Fibroblast of lung (primary cell): Measurements from ENCODE around the gene ZFC3H1. TPM values are rescaled to one million over a fixed set of nuclear protein-coding genes. Genes with fewer than 3 reads are reported as not detected.

ENCODE experiments used
- DNase-seq, 2 donors: peaks; one replicate each; pipeline versions ENCODE4 v3.0.0 to v3.0.0-alpha.2; 2010; ENCODE audit warnings: low read depth in 2 of 2
- H2AFZ ChIP-seq: 2 replicates; pipeline ENCODE4 v1.5.1; 2012; ENCODE audit warnings: low read length, control low read depth, inconsistent platforms
- H3K27ac ChIP-seq: 2 replicates; pipeline ENCODE4 v1.5.1; 2011; ENCODE audit warnings: low read length, control low read depth; ENCODE audit not compliant: insufficient read depth
- H3K27me3 ChIP-seq: 2 replicates; pipeline ENCODE4 v1.5.1; 2011; ENCODE audit warnings: mild to moderate bottlenecking, low read length; ENCODE audit not compliant: control insufficient read depth, insufficient read depth
- H3K36me3 ChIP-seq: 2 replicates; pipeline ENCODE4 v1.5.1; 2011; ENCODE audit warnings: low read length; ENCODE audit not compliant: control insufficient read depth, insufficient read depth
- H3K4me1 ChIP-seq: 2 replicates; pipeline ENCODE4 v1.5.1; 2011; ENCODE audit warnings: low read length; ENCODE audit not compliant: control insufficient read depth, insufficient read depth; ENCODE audit errors: extremely low read depth
- H3K4me2 ChIP-seq: 2 replicates; pipeline ENCODE4 v1.5.1; 2011; ENCODE audit warnings: low read length, control low read depth; ENCODE audit not compliant: insufficient read depth; ENCODE audit errors: extremely low read depth
- H3K4me3 ChIP-seq, 4 experiments: fragments of 200-600 bp in 1 of 4; sonication (generic) in 1 of 4; replicated peaks in 1 of 4; 2 replicates each; pipeline ENCODE4 v1.5.1; 2011 to 2016; ENCODE audit warnings: low read length in 4 of 4, low read depth in 3 of 4, mild to moderate bottlenecking in 3 of 4, control low read depth in 2 of 4, inconsistent platforms in 1 of 4, mixed read lengths in 1 of 4; ENCODE audit not compliant: insufficient read depth in 1 of 4; ENCODE audit errors: control extremely low read depth in 1 of 4
- H3K79me2 ChIP-seq: 2 replicates; pipeline ENCODE4 v1.5.1; 2012; ENCODE audit warnings: mild to moderate bottlenecking, low read length, inconsistent platforms; ENCODE audit not compliant: control insufficient read depth, insufficient read depth
- H3K9ac ChIP-seq: 2 replicates; pipeline ENCODE4 v1.5.1; 2011; ENCODE audit warnings: mild to moderate bottlenecking, low read length, control low read depth; ENCODE audit not compliant: insufficient read depth
- H3K9me3 ChIP-seq: 2 replicates; pipeline ENCODE4 v1.5.1; 2012; ENCODE audit warnings: low read depth, low read length; ENCODE audit not compliant: control insufficient read depth, insufficient read depth
- H4K20me1 ChIP-seq: 2 replicates; pipeline ENCODE4 v1.5.1; 2011; ENCODE audit warnings: low read length; ENCODE audit not compliant: control insufficient read depth, insufficient read depth; ENCODE audit errors: extremely low read depth
- EZH2 ChIP-seq: IDR thresholded peaks from 2 replicates; pipeline ENCODE4 v1.5.1; 2012; ENCODE audit warnings: low read length, control low read depth, mild to moderate bottlenecking; ENCODE audit errors: missing control alignments
- polyA plus RNA-seq, 2 donors: library from polyadenylated mRNA; depleted of rRNA in 1 of 2; stranded (reverse) in 1 of 2; unstranded in 1 of 2; fragments of >200 nt; gene quantifications; 2 replicates each; pipeline ENCODE4 v1.2.1, GENCODE V29; 2011 to 2012; ENCODE audit warnings: missing spikeins in 1 of 2
- total RNA-seq: library from RNA; depleted of rRNA; stranded (reverse); fragments of >200 nt; gene quantifications from 2 replicates; pipeline ENCODE4 v1.2.1, GENCODE V29; 2014
- TF ChIP-seq, protein P1 (sequence below), 2 donors: IDR thresholded peaks in 1 of 2; conservative IDR thresholded peaks in 1 of 2; 1 replicate in 1 of 2; 2 replicates in 1 of 2; pipeline ENCODE4 v1.5.1; 2011 to 2012; ENCODE audit warnings: low read length in 2 of 2, control low read depth in 1 of 2, inconsistent platforms in 1 of 2, low read depth in 1 of 2, mild to moderate bottlenecking in 1 of 2

The ZFC3H1 gene
- total and polyA plus RNA-seq, 2 donors (not counting 1 experiment from before 2014, with no cell fraction given): 30.7 to 33.1 TPM

DNA sequence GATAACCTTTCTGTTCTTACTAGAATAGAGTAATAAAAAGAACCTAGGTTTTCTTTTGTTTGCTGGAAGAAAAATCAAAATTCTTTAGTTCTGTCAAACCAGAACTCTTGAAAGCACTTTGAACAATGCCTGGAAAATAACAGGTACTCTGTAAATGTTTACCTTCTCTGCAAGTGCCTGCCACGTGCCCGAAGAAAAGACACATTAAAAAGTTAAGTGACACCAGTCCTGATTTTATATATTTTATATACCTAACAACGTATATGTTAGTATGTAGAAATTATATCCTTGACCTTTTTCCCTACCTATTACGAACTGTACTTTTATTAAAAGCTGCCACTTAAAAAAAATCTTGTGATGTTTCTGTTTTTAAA, 1.4 kb upstream of the ZFC3H1 start:
- no peaks in the 10 kb centered on the region for H3K9me3 ChIP-seq
- peaks cover 43% of the 10 kb centered on the region for H3K79me2 ChIP-seq
- no peak overlapping the region for H3K9ac ChIP-seq
- H3K4me2 ChIP-seq: peak overlapping the region; percentile 86
- H3K27ac ChIP-seq: peak overlapping the region; percentile 96
- no peak overlapping the region for H2AFZ ChIP-seq
- TF ChIP-seq EZH2: no peak
- TF ChIP-seq, protein P1, sequence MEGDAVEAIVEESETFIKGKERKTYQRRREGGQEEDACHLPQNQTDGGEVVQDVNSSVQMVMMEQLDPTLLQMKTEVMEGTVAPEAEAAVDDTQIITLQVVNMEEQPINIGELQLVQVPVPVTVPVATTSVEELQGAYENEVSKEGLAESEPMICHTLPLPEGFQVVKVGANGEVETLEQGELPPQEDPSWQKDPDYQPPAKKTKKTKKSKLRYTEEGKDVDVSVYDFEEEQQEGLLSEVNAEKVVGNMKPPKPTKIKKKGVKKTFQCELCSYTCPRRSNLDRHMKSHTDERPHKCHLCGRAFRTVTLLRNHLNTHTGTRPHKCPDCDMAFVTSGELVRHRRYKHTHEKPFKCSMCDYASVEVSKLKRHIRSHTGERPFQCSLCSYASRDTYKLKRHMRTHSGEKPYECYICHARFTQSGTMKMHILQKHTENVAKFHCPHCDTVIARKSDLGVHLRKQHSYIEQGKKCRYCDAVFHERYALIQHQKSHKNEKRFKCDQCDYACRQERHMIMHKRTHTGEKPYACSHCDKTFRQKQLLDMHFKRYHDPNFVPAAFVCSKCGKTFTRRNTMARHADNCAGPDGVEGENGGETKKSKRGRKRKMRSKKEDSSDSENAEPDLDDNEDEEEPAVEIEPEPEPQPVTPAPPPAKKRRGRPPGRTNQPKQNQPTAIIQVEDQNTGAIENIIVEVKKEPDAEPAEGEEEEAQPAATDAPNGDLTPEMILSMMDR (conservative IDR thresholded peaks at IDR 0.05 in 1 of 2, IDR thresholded peaks at IDR 0.05 in 1 of 2; ENCODE audit: low read depth in 1 of 2, low read length in 2 of 2): no peak
- no peak for DNase-seq
- H3K4me3 ChIP-seq: peak overlapping the region; percentile 85 to 99 (median 92)
- no peaks in the 10 kb centered on the region for H4K20me1 ChIP-seq
- H3K4me1 ChIP-seq: no peaks in the 10 kb centered on the region
- no peaks in the 10 kb centered on the region for H3K27me3 ChIP-seq
- no peaks in the 10 kb centered on the region for H3K36me3 ChIP-seq

DNA sequence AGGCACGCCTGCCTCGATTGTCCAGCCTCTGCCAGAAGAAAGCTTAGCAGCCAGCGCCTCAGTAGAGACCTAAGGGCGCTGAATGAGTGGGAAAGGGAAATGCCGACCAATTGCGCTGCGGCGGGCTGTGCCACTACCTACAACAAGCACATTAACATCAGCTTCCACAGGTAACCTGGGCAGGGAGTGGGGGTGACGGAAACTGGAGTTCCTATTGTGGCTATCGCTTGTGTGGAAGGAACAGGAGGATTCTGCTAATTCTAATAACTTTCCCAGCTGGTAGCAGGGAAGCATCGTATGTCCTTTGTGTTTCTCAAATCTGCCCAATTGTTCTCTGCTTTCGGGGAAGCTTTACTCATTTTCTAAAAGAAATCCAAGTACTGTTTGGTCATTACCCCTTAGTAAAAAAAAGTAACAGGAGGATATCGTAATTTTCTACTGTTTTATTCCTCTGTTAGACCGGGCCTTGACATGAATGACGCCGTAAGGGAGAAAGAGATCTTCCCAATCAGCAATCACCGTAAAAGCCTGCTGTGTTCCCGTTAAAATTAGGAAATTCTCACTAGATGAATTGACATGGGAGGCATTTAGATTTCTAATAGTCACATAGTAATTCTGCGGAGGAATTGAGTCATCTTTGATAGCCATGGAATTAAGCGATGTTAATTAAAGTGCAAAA, 902 bp upstream of the ZFC3H1 start:
- peak; percentile 20 to 31 for DNase-seq
- Histone ChIP-seq H3K27ac (peak overlapping the region; percentile 96), H3K4me2 (peak overlapping the region; percentile 86), H3K9me3 (no peaks in the 10 kb centered on the region), H3K4me1 (no peaks in the 10 kb centered on the region), H3K4me3 (peak overlapping the region; percentile 85 to 99 (median 92)), H3K36me3 (no peaks in the 10 kb centered on the region), H4K20me1 (no peaks in the 10 kb centered on the region), H3K79me2 (peaks cover 49% of the 10 kb centered on the region), H3K9ac (peak overlapping the region; percentile 78), H3K27me3 (no peaks in the 10 kb centered on the region), H2AFZ (peak overlapping the region; percentile 82)
- no peak for TF ChIP-seq EZH2
- TF ChIP-seq, protein P1 (conservative IDR thresholded peaks at IDR 0.05 in 1 of 2, IDR thresholded peaks at IDR 0.05 in 1 of 2; ENCODE audit: low read depth in 1 of 2, low read length in 2 of 2): no peak

DNA sequence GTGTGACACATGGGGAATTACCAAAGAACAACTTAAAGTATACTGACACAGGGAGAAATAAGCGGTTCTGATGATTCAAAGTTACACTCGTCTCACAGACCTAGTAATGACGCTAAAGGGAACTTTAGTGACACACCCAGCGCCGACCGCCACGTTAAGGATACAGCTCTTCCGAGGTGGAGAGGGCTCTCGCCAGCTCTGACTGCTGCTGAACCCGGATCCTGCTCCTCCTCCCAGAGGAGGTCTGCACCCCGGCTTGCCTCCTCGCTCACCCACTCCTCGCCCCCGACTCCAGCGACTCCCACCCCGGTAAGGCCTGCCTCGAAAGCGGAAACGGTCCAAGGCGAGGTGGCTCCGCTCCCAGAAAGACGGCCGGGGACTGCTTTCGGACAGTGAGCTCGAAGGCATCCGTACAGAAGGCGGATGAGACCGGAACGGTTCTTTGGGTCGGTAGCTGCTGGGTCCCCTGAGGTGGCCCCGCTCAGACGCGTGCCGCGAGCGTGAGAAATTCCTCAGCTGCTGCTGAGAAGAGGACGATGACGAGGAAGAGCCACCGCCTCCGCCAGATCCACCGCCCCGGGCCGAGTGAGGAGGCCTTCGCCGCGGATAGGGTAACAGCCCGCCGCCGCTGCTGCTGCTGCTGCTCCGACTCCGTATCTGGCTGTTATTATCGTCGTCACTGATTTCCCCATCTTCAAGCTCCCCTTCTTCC, 643 bp downstream of the ZFC3H1 start:
- no peak overlapping the region for H2AFZ ChIP-seq
- H3K4me1 ChIP-seq: no peaks in the 10 kb centered on the region
- no peaks in the 10 kb centered on the region for H3K9me3 ChIP-seq
- no peaks in the 10 kb centered on the region for H4K20me1 ChIP-seq
- peak overlapping the region; percentile 94 for H3K9ac ChIP-seq
- H3K4me3 ChIP-seq: peak overlapping the region; percentile 85 to 99 (median 92)
- peak; percentile 67 to 71 for DNase-seq
- H3K27me3 ChIP-seq: no peaks in the 10 kb centered on the region
- peak overlapping the region; percentile 81 for H3K4me2 ChIP-seq
- H3K36me3 ChIP-seq: peaks cover 1% of the 10 kb centered on the region
- peak overlapping the region; percentile 96 for H3K27ac ChIP-seq
- TF ChIP-seq EZH2: no peak
- TF ChIP-seq, protein P1 (conservative IDR thresholded peaks at IDR 0.05 in 1 of 2, IDR thresholded peaks at IDR 0.05 in 1 of 2; ENCODE audit: low read depth in 1 of 2, low read length in 2 of 2): no peak
- H3K79me2 ChIP-seq: peaks cover 60% of the 10 kb centered on the region
